HG03159 (cell line): ENCODE results near the gene ACTL7B.
A peak's percentile ranks its signal among the peaks of the same experiment; 100 is the strongest.
"Not testable (repeated sequence)": the region's sequence is repeated elsewhere in the genome, so short reads cannot be mapped to it uniquely, and the experiment has no call there.

Experiments
- ATAC-seq: cut with Tn5 transposase; IDR thresholded peaks from one replicate; pipeline ENCODE4 v1.9.1; 2021; ENCODE audit warnings: mild to moderate bottlenecking, moderate library complexity; ENCODE audit not compliant: unreplicated experiment

The ACTL7B gene

GRCh38 chr9:108855888-108856287, at the start of gene ACTL7B:
Gene ACTL7B (minus strand): TSS chr9:108855986. CDS start chr9:108855930, 56 bp downstream.
- no peak for ATAC-seq

GRCh38 chr9:108905494-108905893, 49.7 kb upstream of the ACTL7B start:
- no peak for ATAC-seq

- ATAC-seq: no peak
Observed at GRCh38 chr9:108904161-108904560, 48.4 kb upstream of the ACTL7B start.

- ATAC-seq: no peak
Observed at GRCh38 chr9:108903420-108904103, 47.8 kb upstream of the ACTL7B start.

- ATAC-seq: no peak
Observed at GRCh38 chr9:108900176-108900575, 44.4 kb upstream of the ACTL7B start.

GRCh38 chr9:108899023-108899695, 43.4 kb upstream of the ACTL7B start:
- ATAC-seq: not testable (repeated sequence)

- no peak for ATAC-seq
Observed at GRCh38 chr9:108897324-108898096, 41.7 kb upstream of the ACTL7B start.

GRCh38 chr9:108894225-108894997, 38.6 kb upstream of the ACTL7B start:
- ATAC-seq: no peak

- no peak for ATAC-seq
Observed at GRCh38 chr9:108889649-108890067, 33.9 kb upstream of the ACTL7B start.

- ATAC-seq: not testable (repeated sequence)
Observed at GRCh38 chr9:108886594-108887271, 30.9 kb upstream of the ACTL7B start.

- ATAC-seq: peak; percentile 99
Observed at GRCh38 chr9:108885643-108886348, 30.0 kb upstream of the ACTL7B start.

- no peak for ATAC-seq
Observed at GRCh38 chr9:108884701-108885100, 28.9 kb upstream of the ACTL7B start.

- no peak for ATAC-seq
Observed at GRCh38 chr9:108883085-108883484, 27.3 kb upstream of the ACTL7B start.

GRCh38 chr9:108882052-108882888, 26.5 kb upstream of the ACTL7B start:
- no peak for ATAC-seq

GRCh38 chr9:108880738-108881316, 25.0 kb upstream of the ACTL7B start:
- ATAC-seq: no peak

GRCh38 chr9:108877524-108877923, 21.7 kb upstream of the ACTL7B start:
- ATAC-seq: no peak

- ATAC-seq: no peak
Observed at GRCh38 chr9:108876425-108876824, 20.6 kb upstream of the ACTL7B start.

GRCh38 chr9:108874058-108874788, 18.4 kb upstream of the ACTL7B start:
- ATAC-seq: no peak
